Measurements from ENCODE around the gene TWIST1. TPM values are rescaled to one million over a fixed set of nuclear protein-coding genes. Genes with fewer than 3 reads are reported as not detected.

Gene TWIST1
- total RNA-seq, 4 donors from 2014 or later = 1.9 TPM; not detected in 3

DNA sequence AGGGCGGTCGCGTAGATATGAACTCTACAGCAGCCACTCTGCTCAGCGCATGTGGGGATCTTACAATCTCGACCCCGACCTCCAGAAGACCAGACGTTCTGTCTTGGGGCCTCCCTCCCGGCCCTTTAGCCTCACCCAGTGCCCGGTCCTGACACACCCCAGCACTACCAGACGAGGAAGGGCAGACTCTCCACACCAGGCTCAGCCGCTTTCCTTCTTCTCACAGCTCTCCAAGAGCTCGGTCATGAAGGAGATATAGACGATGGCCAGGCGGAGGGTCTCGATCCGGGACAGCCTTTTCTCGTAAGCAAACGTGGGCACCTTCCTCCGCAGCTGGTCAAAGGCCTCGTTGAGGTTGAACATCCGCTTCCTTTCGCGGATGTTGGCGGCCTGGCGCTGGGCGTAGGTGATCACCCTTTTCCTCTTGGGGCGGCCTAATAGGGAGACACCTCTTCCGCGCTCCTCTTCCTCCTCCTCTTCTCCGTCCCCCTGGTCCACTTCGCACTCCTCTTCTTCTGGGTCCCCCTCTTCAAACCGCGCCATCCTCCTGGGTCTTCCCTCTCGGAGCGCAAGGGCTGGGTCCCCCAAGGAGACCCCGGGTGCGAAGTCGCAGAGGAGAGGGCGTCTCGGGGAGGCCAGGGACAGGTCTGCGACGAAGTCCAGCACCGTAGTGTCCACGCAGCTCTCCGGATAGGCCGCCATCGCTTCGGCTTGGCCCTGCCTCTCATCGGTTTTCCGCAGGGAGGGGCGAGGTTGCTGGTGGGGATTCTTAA lies 27.4 kb upstream of the TWIST1 start, which contains the start of gene FERD3L:
Gene FERD3L, minus strand, starts transcription at position 761 of the 773 bp plus-strand sequence. Its CDS starts 59 bp downstream, at position 702.
- Histone ChIP-seq H3K27ac (no peak within 1 kb of the TSS), H3K36me3 (no peaks in the 10 kb centered on the region), H3K9me3 (no peaks in the 10 kb centered on the region), H3K4me3 (peak within 1 kb of the TSS in 3 of 4 donors; percentile 8 to 16 (median 14)), H3K4me1 (peaks cover 0 to 11% of the 10 kb centered on the region in 2 donors), H3K27me3 (peaks cover 47 to 57% (median 48%) of the 10 kb centered on the region in 3 donors)
- DNase-seq (no peak), ATAC-seq (no peak)
- in situ Hi-C loops (cut with MboI; ENCODE audit: low sequenced_read_pairs in 4 of 4) (no loop called here), intact Hi-C loops (cut with DNase I; ENCODE audit: low total_unique reads) (no loop called here)
- TF ChIP-seq, protein P1, sequence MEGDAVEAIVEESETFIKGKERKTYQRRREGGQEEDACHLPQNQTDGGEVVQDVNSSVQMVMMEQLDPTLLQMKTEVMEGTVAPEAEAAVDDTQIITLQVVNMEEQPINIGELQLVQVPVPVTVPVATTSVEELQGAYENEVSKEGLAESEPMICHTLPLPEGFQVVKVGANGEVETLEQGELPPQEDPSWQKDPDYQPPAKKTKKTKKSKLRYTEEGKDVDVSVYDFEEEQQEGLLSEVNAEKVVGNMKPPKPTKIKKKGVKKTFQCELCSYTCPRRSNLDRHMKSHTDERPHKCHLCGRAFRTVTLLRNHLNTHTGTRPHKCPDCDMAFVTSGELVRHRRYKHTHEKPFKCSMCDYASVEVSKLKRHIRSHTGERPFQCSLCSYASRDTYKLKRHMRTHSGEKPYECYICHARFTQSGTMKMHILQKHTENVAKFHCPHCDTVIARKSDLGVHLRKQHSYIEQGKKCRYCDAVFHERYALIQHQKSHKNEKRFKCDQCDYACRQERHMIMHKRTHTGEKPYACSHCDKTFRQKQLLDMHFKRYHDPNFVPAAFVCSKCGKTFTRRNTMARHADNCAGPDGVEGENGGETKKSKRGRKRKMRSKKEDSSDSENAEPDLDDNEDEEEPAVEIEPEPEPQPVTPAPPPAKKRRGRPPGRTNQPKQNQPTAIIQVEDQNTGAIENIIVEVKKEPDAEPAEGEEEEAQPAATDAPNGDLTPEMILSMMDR (IDR thresholded peaks at IDR 0.05 in 4 of 5, conservative IDR thresholded peaks at IDR 0.05 in 1 of 5) = no peak
- TF ChIP-seq POLR2A (IDR thresholded peaks at IDR 0.05) = no peak

DNA sequence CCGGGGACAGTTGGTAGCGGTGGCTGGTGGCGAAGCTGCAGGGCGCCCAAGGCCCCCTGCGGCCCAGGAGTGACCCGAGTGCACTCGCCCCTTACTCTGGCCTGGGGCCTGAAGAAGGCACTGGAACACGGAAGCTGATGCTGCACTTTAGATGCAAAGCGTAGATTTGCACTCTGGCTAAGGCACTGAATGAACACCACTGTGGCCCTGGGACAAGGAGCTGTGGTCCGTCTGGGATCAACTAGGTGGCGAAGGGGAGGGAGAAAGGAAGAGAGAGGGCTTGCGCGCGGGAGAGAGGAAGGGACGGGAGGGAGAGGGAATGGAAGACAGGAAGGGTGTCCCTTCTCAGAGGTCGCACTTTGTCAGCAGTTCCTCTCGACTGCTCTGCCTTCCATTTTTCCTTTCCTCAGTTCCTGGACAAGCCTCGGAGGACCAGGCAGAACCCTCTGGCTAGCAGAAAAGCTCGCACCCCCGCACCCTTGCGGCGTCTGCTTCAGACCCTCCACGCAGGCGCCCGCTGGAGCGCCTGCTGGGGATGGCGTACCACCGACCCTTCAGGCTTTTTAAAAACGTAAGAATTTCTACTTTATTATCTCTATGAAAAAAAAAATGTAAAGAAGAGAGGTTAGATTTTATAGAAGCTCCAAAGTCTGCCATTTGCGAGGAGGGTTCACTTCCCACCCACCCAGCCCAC lies 26.6 kb upstream of the TWIST1 start:
- Histone ChIP-seq H3K36me3 (no peaks in the 10 kb centered on the region), H3K27me3 (peaks cover 47 to 57% (median 48%) of the 10 kb centered on the region in 3 donors), H3K27ac (no peak overlapping the region), H3K9me3 (no peaks in the 10 kb centered on the region), H3K4me1 (peaks cover 0 to 11% of the 10 kb centered on the region in 2 donors), H3K4me3 (peak overlapping the region in 2 of 4 donors; percentile 8 to 14)
- intact Hi-C loops (cut with DNase I; ENCODE audit: low total_unique reads) (no loop called here), in situ Hi-C loops (cut with MboI; ENCODE audit: low sequenced_read_pairs in 4 of 4) (no loop called here)
- TF ChIP-seq, protein P1 (IDR thresholded peaks at IDR 0.05 in 4 of 5, conservative IDR thresholded peaks at IDR 0.05 in 1 of 5) = no peak
- no peak for TF ChIP-seq POLR2A (IDR thresholded peaks at IDR 0.05)
- ATAC-seq (no peak), DNase-seq (no peak)

DNA sequence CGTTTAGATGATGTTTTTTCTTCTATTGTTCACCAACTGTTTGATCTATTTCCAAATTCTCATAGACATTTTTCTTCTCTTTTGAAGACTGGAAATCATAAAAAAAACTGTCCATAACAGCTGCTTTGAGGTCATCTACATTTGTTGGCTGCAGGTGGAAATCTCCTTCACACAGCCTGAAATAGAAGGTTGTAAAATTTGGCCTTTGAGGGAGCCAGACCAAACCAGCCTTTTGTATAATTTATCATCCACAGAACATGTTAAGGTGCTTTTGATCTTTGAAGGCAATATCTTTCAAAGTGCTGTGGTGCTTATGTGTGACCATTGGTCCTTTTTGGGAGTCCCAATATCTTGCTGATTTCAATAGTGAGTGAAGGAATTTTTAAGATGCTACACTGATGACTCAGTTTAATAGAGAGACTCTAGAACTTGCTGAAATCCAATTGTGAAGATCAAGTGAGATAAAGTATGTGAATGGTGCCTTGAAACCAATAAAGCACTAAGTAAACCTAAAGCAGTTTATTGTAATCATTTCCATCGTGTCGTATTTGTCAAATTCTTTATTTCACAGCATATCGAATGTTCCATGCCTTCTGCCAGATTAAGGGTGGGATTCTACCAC lies 22.4 kb upstream of the TWIST1 start:
- ATAC-seq (no peak), DNase-seq (no peak)
- peaks cover 0 to 6% of the 10 kb centered on the region in 2 donors for H3K4me1 ChIP-seq
- H3K9me3 ChIP-seq = no peaks in the 10 kb centered on the region
- no peak overlapping the region for H3K27ac ChIP-seq
- no peak for TF ChIP-seq POLR2A (IDR thresholded peaks at IDR 0.05)
- TF ChIP-seq, protein P1 (IDR thresholded peaks at IDR 0.05 in 4 of 5, conservative IDR thresholded peaks at IDR 0.05 in 1 of 5) = no peak
- H3K36me3 ChIP-seq = no peaks in the 10 kb centered on the region
- H3K27me3 ChIP-seq = peaks cover 21 to 29% (median 26%) of the 10 kb centered on the region in 3 donors
- no peak overlapping the region for H3K4me3 ChIP-seq
- in situ Hi-C loops (cut with MboI; ENCODE audit: low sequenced_read_pairs in 4 of 4) (no loop called here), intact Hi-C loops (cut with DNase I; ENCODE audit: low total_unique reads) (no loop called here)

DNA sequence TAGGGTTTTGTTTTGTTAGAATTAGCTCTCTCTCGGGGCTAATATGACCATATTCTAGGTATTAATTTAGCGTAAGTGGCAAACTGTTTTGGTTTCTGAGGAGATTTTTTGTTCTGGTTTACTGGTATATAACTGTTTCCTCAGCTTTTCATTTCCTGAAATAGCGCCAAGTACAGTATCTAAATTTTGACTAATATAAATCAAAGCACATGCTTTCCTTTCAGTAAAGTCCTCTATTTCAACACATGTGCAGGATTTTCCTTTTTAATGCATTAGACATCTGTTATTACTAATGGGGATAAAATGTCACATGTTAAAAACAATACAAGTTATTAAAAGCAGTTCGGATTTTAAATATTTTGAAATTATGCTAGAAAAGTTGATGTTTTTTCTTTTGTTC lies 16.4 kb upstream of the TWIST1 start:
- H3K4me1 ChIP-seq = no peaks in the 10 kb centered on the region
- H3K27ac ChIP-seq = no peak overlapping the region
- DNase-seq = no peak
- ATAC-seq = no peak
- intact Hi-C loops (cut with DNase I; ENCODE audit: low total_unique reads) = no loop called here
- H3K4me3 ChIP-seq = no peak overlapping the region
- no peak for TF ChIP-seq POLR2A (IDR thresholded peaks at IDR 0.05)
- TF ChIP-seq, protein P1 (IDR thresholded peaks at IDR 0.05 in 4 of 5, conservative IDR thresholded peaks at IDR 0.05 in 1 of 5) = no peak
- no peaks in the 10 kb centered on the region for H3K9me3 ChIP-seq
- H3K36me3 ChIP-seq = no peaks in the 10 kb centered on the region
- H3K27me3 ChIP-seq = no peaks in the 10 kb centered on the region
- in situ Hi-C loops (cut with MboI; ENCODE audit: low sequenced_read_pairs in 4 of 4) = no loop called here
